ENCODE results near the gene ARFIP2. TPM values are rescaled to one million over a fixed set of nuclear protein-coding genes. Genes with fewer than 3 reads are reported as not detected.

ARFIP2 gene
- total RNA-seq, 4 donors from 2014 or later: 40.0 to 63.9 (median 49.7) TPM

- Histone ChIP-seq H3K36me3 (peaks cover 0 to 79% (median 0%) of the 10 kb centered on the region in 3 donors), H3K9me3 (no peaks in the 10 kb centered on the region), H3K27ac (no peak overlapping the region), H3K4me1 (peaks cover 0 to 25% (median 13%) of the 10 kb centered on the region in 4 donors), H3K27me3 (no peaks in the 10 kb centered on the region), H3K4me3 (no peak overlapping the region)
- no peak for DNase-seq (ENCODE audit: low spot score in 2 of 2)
- TF ChIP-seq POLR2A (IDR thresholded peaks at IDR 0.05) (no peak), EP300 (IDR thresholded peaks at IDR 0.05) (no peak)
- TF ChIP-seq, protein P1, sequence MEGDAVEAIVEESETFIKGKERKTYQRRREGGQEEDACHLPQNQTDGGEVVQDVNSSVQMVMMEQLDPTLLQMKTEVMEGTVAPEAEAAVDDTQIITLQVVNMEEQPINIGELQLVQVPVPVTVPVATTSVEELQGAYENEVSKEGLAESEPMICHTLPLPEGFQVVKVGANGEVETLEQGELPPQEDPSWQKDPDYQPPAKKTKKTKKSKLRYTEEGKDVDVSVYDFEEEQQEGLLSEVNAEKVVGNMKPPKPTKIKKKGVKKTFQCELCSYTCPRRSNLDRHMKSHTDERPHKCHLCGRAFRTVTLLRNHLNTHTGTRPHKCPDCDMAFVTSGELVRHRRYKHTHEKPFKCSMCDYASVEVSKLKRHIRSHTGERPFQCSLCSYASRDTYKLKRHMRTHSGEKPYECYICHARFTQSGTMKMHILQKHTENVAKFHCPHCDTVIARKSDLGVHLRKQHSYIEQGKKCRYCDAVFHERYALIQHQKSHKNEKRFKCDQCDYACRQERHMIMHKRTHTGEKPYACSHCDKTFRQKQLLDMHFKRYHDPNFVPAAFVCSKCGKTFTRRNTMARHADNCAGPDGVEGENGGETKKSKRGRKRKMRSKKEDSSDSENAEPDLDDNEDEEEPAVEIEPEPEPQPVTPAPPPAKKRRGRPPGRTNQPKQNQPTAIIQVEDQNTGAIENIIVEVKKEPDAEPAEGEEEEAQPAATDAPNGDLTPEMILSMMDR (IDR thresholded peaks at IDR 0.05): no peak
- 60 to 76% methylated on average over 3 of the region's 3 CpGs for WGBS, 2 donors
Observed at GRCh38 chr11:6485661-6486060, 4.5 kb upstream of the ARFIP2 start.

GRCh38 chr11:6483015-6483414 lies 1.9 kb upstream of the ARFIP2 start:
- H3K4me3 ChIP-seq: no peak overlapping the region
- H3K9me3 ChIP-seq: no peaks in the 10 kb centered on the region
- peak overlapping the region in 1 of 4 donors; percentile 29 for H3K27ac ChIP-seq
- H3K27me3 ChIP-seq: no peaks in the 10 kb centered on the region
- H3K4me1 ChIP-seq: peaks cover 0 to 37% (median 22%) of the 10 kb centered on the region in 4 donors
- no peak for TF ChIP-seq EP300 (IDR thresholded peaks at IDR 0.05)
- TF ChIP-seq, protein P1 (IDR thresholded peaks at IDR 0.05): no peak
- TF ChIP-seq POLR2A (IDR thresholded peaks at IDR 0.05): no peak
- WGBS, 2 donors: 85 to 89% methylated on average over 6 of the region's 6 CpGs
- peaks cover 0 to 76% (median 0%) of the 10 kb centered on the region in 3 donors for H3K36me3 ChIP-seq
- DNase-seq (ENCODE audit: low spot score in 2 of 2): no peak

DNA sequence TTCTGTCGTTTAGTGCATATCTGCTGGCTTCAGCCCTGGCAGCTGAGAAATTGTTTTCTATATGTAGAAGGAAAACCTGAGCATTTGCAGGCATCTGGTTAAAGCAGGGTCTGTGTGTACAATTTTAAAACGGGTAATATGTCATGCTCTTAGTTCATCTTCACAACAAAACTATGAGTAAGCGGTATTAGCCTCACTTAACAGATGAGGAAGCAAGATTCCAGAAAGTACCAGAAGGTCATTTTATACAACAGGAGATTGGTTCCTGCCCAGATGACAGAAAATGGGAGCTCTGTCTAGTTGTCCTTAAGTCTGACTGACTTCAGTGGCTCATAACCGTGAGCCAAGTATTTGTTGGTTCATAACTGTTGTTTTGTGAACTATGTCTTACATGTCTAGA lies 1.3 kb upstream of the ARFIP2 start:
- Histone ChIP-seq H3K4me1 (peaks cover 0 to 37% (median 22%) of the 10 kb centered on the region in 4 donors), H3K4me3 (peak overlapping the region; percentile 68 to 91 (median 76)), H3K27me3 (no peaks in the 10 kb centered on the region), H3K27ac (peak overlapping the region; percentile 90 to 96 (median 92)), H3K36me3 (peaks cover 0 to 76% (median 0%) of the 10 kb centered on the region in 3 donors), H3K9me3 (no peaks in the 10 kb centered on the region)
- no peak for DNase-seq (ENCODE audit: low spot score in 2 of 2)
- 79 to 80% methylated on average over 4 of the region's 4 CpGs for WGBS, 2 donors
- TF ChIP-seq, protein P1 (IDR thresholded peaks at IDR 0.05): no peak
- TF ChIP-seq POLR2A (IDR thresholded peaks at IDR 0.05) (no peak), EP300 (IDR thresholded peaks at IDR 0.05) (no peak)

DNA sequence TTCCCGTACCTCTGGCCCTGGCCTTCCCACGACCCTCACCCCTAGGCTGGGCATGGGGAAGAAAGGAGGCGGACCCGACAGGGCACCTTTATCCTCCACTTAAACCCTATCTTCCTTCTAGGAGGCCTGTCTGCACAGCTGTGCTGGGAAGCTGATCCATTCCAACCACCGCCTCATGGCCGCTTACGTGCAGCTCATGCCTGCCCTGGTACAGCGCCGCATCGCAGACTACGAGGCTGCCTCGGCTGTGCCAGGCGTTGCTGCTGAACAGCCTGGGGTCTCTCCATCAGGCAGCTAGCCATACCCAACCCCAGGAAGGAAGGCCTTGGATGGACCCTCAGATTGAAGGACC lies 769 bp upstream of the ARFIP2 start:
- peaks cover 0 to 37% (median 22%) of the 10 kb centered on the region in 4 donors for H3K4me1 ChIP-seq
- H3K4me3 ChIP-seq: peak overlapping the region; percentile 68 to 91 (median 76)
- no peaks in the 10 kb centered on the region for H3K27me3 ChIP-seq
- peaks cover 0 to 76% (median 0%) of the 10 kb centered on the region in 3 donors for H3K36me3 ChIP-seq
- H3K9me3 ChIP-seq: no peaks in the 10 kb centered on the region
- peak overlapping the region; percentile 90 to 96 (median 92) for H3K27ac ChIP-seq
- no peak for DNase-seq (ENCODE audit: low spot score in 2 of 2)
- TF ChIP-seq, protein P1 (IDR thresholded peaks at IDR 0.05): no peak
- no peak for TF ChIP-seq POLR2A (IDR thresholded peaks at IDR 0.05)
- TF ChIP-seq EP300 (IDR thresholded peaks at IDR 0.05): no peak
- 6 to 8% methylated on average over 4 to 13 of the region's 13 CpGs for WGBS, 2 donors

DNA sequence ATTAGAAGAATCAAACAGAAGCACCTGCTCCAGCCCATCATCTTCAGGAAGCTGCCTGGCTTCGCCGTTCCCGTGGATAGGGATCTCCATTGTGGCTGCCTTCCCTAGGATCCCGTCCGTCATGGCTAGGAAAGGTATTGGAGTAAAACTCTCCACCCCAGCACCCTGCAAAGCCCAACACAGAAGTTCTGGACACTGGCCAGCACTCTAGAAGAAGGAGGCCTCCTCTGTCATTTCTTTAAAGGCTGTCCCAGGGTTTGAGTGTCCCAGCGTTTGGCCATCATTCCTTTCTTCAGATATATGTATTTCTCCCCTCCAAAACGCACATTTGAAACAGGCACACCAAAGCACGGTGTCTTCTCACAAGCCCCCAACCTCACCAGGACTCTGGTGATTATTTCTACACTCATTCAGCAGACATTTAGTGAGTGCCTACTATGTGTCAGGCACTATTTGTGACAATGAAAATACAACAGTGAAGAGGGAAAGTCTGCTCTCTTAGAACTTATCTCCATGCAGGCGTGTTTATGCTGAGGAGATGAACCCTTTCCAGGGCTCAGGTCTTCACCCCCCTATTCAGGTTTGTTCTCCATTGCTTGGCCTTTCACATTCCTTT lies 724 bp downstream of the ARFIP2 start:
- H3K36me3 ChIP-seq: peaks cover 0 to 67% (median 0%) of the 10 kb centered on the region in 3 donors
- peak overlapping the region; percentile 90 to 96 (median 92) for H3K27ac ChIP-seq
- peaks cover 0 to 37% (median 22%) of the 10 kb centered on the region in 4 donors for H3K4me1 ChIP-seq
- peak overlapping the region; percentile 68 to 91 (median 76) for H3K4me3 ChIP-seq
- no peaks in the 10 kb centered on the region for H3K9me3 ChIP-seq
- no peaks in the 10 kb centered on the region for H3K27me3 ChIP-seq
- TF ChIP-seq POLR2A (IDR thresholded peaks at IDR 0.05) (no peak), EP300 (IDR thresholded peaks at IDR 0.05) (no peak)
- TF ChIP-seq, protein P1 (IDR thresholded peaks at IDR 0.05): no peak
- 60 to 63% methylated on average over 9 of the region's 9 CpGs for WGBS, 2 donors
- no peak for DNase-seq (ENCODE audit: low spot score in 2 of 2)
